Measurements from ENCODE around the gene PKDREJ.

GRCh38 chr22:46241396-46242007 is 21.6 kb downstream of the PKDREJ start:
- TF ChIP-seq POLR2AphosphoS5 (IDR thresholded peaks at IDR 0.05) (no peak), CTCF (IDR thresholded peaks at IDR 0.05; ENCODE audit: poor library complexity, severe bottlenecking) (no peak), RAD21 (conservative IDR thresholded peaks at IDR 0.05) (no peak), SMC3 (conservative IDR thresholded peaks at IDR 0.05; ENCODE audit: poor library complexity) (no peak)
